ENCODE results near the gene GPBP1.

GPBP1 gene

DNA sequence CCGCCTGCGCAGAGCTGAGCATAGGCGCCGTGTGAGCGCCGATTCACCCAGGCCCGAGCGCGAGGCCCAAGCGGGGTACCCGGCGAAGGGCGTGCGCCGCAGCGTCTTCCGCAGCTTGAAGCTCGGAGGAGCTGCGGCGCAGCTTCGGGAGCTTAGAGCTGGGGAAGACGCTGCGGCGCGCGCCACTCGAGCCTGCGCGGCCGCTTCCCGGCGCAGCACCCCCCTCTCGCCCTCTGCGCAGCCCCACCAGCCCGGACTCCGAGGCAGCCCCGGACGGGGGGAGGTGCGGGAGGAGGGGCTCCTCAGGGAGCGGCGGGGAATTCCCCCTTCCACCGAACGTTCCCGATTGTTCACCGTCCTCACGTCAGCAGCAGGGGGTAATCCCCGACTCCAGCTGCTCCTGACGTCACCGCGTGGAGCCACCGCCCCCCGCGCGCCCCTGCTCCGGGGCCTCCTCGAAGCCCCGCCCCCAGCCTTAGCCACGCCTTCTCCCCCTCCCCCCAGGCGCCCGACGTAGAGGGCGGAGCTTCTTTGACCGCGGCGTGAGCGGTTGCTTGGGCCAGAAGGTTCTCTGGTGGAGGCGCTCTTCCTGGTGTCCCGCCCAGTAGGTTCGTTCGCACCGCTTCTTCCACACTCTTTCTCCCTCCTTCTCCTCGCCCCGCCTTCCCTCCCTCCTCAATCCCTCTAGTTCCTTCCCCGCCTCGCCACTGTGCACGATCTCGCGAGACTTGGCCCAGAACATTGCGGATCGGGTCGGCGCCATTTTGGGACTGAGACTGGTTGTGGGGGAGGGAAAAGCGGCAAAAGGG, at the start of gene GPBP1:
Gene GPBP1 (plus strand): TSS at position 741 of the 809 bp plus-strand sequence. CDS start 40,072 bp downstream, outside the sequence.
- Histone ChIP-seq H3K9me3 (ENCODE audit: control insufficient read depth in 5 of 5, low read length in 5 of 5) (no peaks in the 10 kb centered on the region), H3K4me3 (ENCODE audit: low read depth in 1 of 5, low read length in 5 of 5) (peak within 1 kb of the TSS; percentile 80 to 96 (median 94)), H3K36me3 (ENCODE audit: control insufficient read depth in 5 of 5, insufficient read depth in 5 of 5, low read length in 5 of 5) (no peaks in the 10 kb centered on the region), H3K27ac (ENCODE audit: low read depth, low read length) (peak within 1 kb of the TSS; percentile 100), H3K27me3 (ENCODE audit: control insufficient read depth in 5 of 5, insufficient read depth in 4 of 5, low read length in 5 of 5) (no peaks in the 10 kb centered on the region), H3K4me1 (ENCODE audit: control insufficient read depth in 5 of 5, insufficient read depth in 5 of 5, low read length in 5 of 5) (peaks cover 5 to 51% (median 39%) of the 10 kb centered on the region in 5 donors), H3K9ac (ENCODE audit: low read length in 5 of 5) (peak within 1 kb of the TSS; percentile 99 to 100 (median 100))

DNA sequence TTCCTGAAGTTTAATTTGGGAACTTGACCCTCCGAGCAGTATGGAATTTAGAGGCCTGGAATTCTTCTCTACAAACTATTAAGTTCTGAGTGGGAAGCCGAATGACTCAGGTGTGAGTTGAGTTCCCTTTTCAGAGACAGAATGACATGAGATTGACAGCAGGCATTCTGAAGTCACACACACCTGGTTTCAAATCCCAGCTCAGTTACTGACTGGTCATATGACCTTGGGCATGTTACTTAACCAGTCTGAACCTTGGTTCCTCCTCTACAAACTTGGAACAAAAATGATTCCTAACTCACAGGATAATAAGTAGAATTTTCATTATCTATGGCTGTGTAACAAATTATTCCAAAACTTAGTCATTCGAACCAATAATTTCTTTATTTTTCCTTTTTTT, 45.5 kb upstream of the GPBP1 start:
- no peaks in the 10 kb centered on the region for H3K27me3 ChIP-seq (ENCODE audit: control insufficient read depth in 5 of 5, insufficient read depth in 4 of 5, low read length in 5 of 5)
- H3K27ac ChIP-seq (ENCODE audit: low read depth, low read length), result no peak overlapping the region
- no peaks in the 10 kb centered on the region for H3K4me1 ChIP-seq (ENCODE audit: control insufficient read depth in 5 of 5, insufficient read depth in 5 of 5, low read length in 5 of 5)
- no peak overlapping the region for H3K4me3 ChIP-seq (ENCODE audit: low read depth in 1 of 5, low read length in 5 of 5)
- H3K9ac ChIP-seq (ENCODE audit: low read length in 5 of 5), result no peak overlapping the region
- H3K9me3 ChIP-seq (ENCODE audit: control insufficient read depth in 5 of 5, low read length in 5 of 5), result peaks cover 0 to 4% (median 0%) of the 10 kb centered on the region in 5 donors
- H3K36me3 ChIP-seq (ENCODE audit: control insufficient read depth in 5 of 5, insufficient read depth in 5 of 5, low read length in 5 of 5), result no peaks in the 10 kb centered on the region

DNA sequence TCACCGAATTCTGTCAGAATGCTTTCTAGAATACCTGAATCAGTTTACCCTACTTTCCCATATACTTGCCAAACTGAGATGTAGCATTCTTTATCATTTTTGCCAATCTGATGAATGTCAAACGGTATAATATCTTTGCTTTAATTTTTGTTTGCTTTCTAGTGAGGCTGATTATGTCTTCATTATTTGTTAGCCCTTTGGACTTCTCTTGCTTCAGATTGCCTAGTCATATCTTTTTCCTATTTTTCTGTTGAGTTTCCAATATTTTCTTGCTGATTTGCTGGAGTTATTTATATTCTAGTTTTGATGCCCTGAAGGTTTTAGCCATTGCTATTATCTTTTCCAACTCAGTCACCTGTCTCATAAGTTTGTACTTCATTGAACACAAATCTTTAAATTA, 40.3 kb upstream of the GPBP1 start:
- no peaks in the 10 kb centered on the region for H3K9me3 ChIP-seq (ENCODE audit: control insufficient read depth in 5 of 5, low read length in 5 of 5)
- H3K36me3 ChIP-seq (ENCODE audit: control insufficient read depth in 5 of 5, insufficient read depth in 5 of 5, low read length in 5 of 5), result no peaks in the 10 kb centered on the region
- no peaks in the 10 kb centered on the region for H3K27me3 ChIP-seq (ENCODE audit: control insufficient read depth in 5 of 5, insufficient read depth in 4 of 5, low read length in 5 of 5)
- no peak overlapping the region for H3K27ac ChIP-seq (ENCODE audit: low read depth, low read length)
- no peak overlapping the region for H3K9ac ChIP-seq (ENCODE audit: low read length in 5 of 5)
- H3K4me1 ChIP-seq (ENCODE audit: control insufficient read depth in 5 of 5, insufficient read depth in 5 of 5, low read length in 5 of 5), result no peaks in the 10 kb centered on the region
- no peak overlapping the region for H3K4me3 ChIP-seq (ENCODE audit: low read depth in 1 of 5, low read length in 5 of 5)

DNA sequence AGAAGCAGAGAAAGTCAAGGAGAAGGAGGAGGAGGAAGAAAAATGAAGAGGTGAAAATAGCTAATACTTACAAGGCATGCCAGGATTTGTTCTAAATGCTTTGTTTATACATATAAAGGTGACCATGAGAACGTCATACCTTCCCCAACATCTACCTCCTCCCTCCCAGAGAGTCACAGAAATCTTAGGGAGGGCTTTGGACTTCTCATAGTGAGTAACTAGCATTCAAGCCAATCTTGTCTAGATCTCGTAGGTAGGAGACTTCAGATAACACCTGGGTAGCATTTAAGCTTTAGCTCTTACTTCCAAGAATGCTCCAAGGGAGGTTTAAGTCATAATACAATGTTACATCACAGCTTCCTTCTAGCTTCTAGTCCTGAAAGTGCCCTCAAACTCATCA, 36.5 kb upstream of the GPBP1 start:
- Histone ChIP-seq H3K27me3 (ENCODE audit: control insufficient read depth in 5 of 5, insufficient read depth in 4 of 5, low read length in 5 of 5) (no peaks in the 10 kb centered on the region), H3K36me3 (ENCODE audit: control insufficient read depth in 5 of 5, insufficient read depth in 5 of 5, low read length in 5 of 5) (no peaks in the 10 kb centered on the region), H3K4me3 (ENCODE audit: low read depth in 1 of 5, low read length in 5 of 5) (no peak overlapping the region), H3K9ac (ENCODE audit: low read length in 5 of 5) (no peak overlapping the region), H3K27ac (ENCODE audit: low read depth, low read length) (no peak overlapping the region), H3K9me3 (ENCODE audit: control insufficient read depth in 5 of 5, low read length in 5 of 5) (no peaks in the 10 kb centered on the region), H3K4me1 (ENCODE audit: control insufficient read depth in 5 of 5, insufficient read depth in 5 of 5, low read length in 5 of 5) (no peaks in the 10 kb centered on the region)

GRCh38 chr5:57152316-57152715, 21.5 kb upstream of the GPBP1 start:
- H3K36me3 ChIP-seq (ENCODE audit: control insufficient read depth in 5 of 5, insufficient read depth in 5 of 5, low read length in 5 of 5), result no peaks in the 10 kb centered on the region
- no peak overlapping the region for H3K27ac ChIP-seq (ENCODE audit: low read depth, low read length)
- no peak overlapping the region for H3K4me3 ChIP-seq (ENCODE audit: low read depth in 1 of 5, low read length in 5 of 5)
- H3K9me3 ChIP-seq (ENCODE audit: control insufficient read depth in 5 of 5, low read length in 5 of 5), result peaks cover 0 to 3% (median 0%) of the 10 kb centered on the region in 5 donors
- no peaks in the 10 kb centered on the region for H3K27me3 ChIP-seq (ENCODE audit: control insufficient read depth in 5 of 5, insufficient read depth in 4 of 5, low read length in 5 of 5)
- no peak overlapping the region for H3K9ac ChIP-seq (ENCODE audit: low read length in 5 of 5)
- H3K4me1 ChIP-seq (ENCODE audit: control insufficient read depth in 5 of 5, insufficient read depth in 5 of 5, low read length in 5 of 5), result no peaks in the 10 kb centered on the region

DNA sequence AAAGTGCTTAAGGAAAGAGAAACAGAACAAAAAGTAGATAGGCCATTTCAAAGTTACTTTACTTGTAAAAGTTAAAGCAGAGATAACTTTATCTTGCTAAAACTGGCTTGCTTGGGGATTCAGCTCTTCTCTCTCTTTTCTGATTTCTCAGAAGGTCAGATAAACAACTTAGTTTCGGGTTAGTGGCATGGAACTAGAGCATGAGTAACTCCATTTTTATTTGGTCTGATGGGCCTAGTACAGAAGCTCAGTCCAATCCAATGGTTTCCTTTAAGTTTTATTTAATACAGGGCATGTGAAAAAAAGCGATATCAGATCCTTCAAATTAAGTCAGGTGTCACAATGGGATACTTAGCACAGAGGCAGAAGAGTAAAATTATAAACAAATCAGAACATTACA, 18.8 kb upstream of the GPBP1 start:
- no peaks in the 10 kb centered on the region for H3K36me3 ChIP-seq (ENCODE audit: control insufficient read depth in 5 of 5, insufficient read depth in 5 of 5, low read length in 5 of 5)
- H3K27me3 ChIP-seq (ENCODE audit: control insufficient read depth in 5 of 5, insufficient read depth in 4 of 5, low read length in 5 of 5), result no peaks in the 10 kb centered on the region
- H3K4me1 ChIP-seq (ENCODE audit: control insufficient read depth in 5 of 5, insufficient read depth in 5 of 5, low read length in 5 of 5), result no peaks in the 10 kb centered on the region
- H3K9ac ChIP-seq (ENCODE audit: low read length in 5 of 5), result no peak overlapping the region
- H3K9me3 ChIP-seq (ENCODE audit: control insufficient read depth in 5 of 5, low read length in 5 of 5), result peaks cover 0 to 7% (median 0%) of the 10 kb centered on the region in 5 donors
- H3K4me3 ChIP-seq (ENCODE audit: low read depth in 1 of 5, low read length in 5 of 5), result no peak overlapping the region
- H3K27ac ChIP-seq (ENCODE audit: low read depth, low read length), result no peak overlapping the region

DNA sequence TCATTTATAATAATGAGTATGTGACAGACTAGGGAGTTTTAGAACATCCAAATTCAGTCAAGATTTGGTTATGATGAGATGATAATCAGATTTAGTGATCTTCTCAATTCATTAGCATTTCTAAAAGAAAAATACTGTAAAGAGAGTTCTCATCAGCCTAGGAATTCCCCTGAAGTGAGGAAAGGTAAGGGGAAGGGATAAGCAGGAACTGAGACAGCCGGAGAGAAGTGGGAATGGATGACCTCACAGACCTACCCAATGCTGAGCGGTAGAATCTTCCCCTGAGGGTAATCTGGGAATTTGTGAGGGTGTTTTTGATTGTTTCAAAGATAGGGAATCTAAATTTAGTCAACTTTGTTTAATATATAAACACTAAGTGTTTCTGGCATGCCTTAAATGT, 16.7 kb upstream of the GPBP1 start:
- Histone ChIP-seq H3K9ac (ENCODE audit: low read length in 5 of 5) (no peak overlapping the region), H3K27me3 (ENCODE audit: control insufficient read depth in 5 of 5, insufficient read depth in 4 of 5, low read length in 5 of 5) (no peaks in the 10 kb centered on the region), H3K36me3 (ENCODE audit: control insufficient read depth in 5 of 5, insufficient read depth in 5 of 5, low read length in 5 of 5) (no peaks in the 10 kb centered on the region), H3K4me3 (ENCODE audit: low read depth in 1 of 5, low read length in 5 of 5) (no peak overlapping the region), H3K9me3 (ENCODE audit: control insufficient read depth in 5 of 5, low read length in 5 of 5) (peaks cover 0 to 7% (median 0%) of the 10 kb centered on the region in 5 donors), H3K27ac (ENCODE audit: low read depth, low read length) (no peak overlapping the region), H3K4me1 (ENCODE audit: control insufficient read depth in 5 of 5, insufficient read depth in 5 of 5, low read length in 5 of 5) (no peaks in the 10 kb centered on the region)

GRCh38 chr5:57157666-57158065, 16.2 kb upstream of the GPBP1 start:
- Histone ChIP-seq H3K4me1 (ENCODE audit: control insufficient read depth in 5 of 5, insufficient read depth in 5 of 5, low read length in 5 of 5) (no peaks in the 10 kb centered on the region), H3K9me3 (ENCODE audit: control insufficient read depth in 5 of 5, low read length in 5 of 5) (peaks cover 0 to 7% (median 0%) of the 10 kb centered on the region in 5 donors), H3K27ac (ENCODE audit: low read depth, low read length) (no peak overlapping the region), H3K4me3 (ENCODE audit: low read depth in 1 of 5, low read length in 5 of 5) (no peak overlapping the region), H3K27me3 (ENCODE audit: control insufficient read depth in 5 of 5, insufficient read depth in 4 of 5, low read length in 5 of 5) (no peaks in the 10 kb centered on the region), H3K36me3 (ENCODE audit: control insufficient read depth in 5 of 5, insufficient read depth in 5 of 5, low read length in 5 of 5) (no peaks in the 10 kb centered on the region), H3K9ac (ENCODE audit: low read length in 5 of 5) (no peak overlapping the region)

GRCh38 chr5:57163553-57164006, 10.3 kb upstream of the GPBP1 start:
- no peak overlapping the region for H3K9ac ChIP-seq (ENCODE audit: low read length in 5 of 5)
- no peak overlapping the region for H3K4me3 ChIP-seq (ENCODE audit: low read depth in 1 of 5, low read length in 5 of 5)

GRCh38 chr5:57164124-57164523, 9.7 kb upstream of the GPBP1 start:
- H3K4me1 ChIP-seq (ENCODE audit: control insufficient read depth in 5 of 5, insufficient read depth in 5 of 5, low read length in 5 of 5), result no peaks in the 10 kb centered on the region
- no peaks in the 10 kb centered on the region for H3K36me3 ChIP-seq (ENCODE audit: control insufficient read depth in 5 of 5, insufficient read depth in 5 of 5, low read length in 5 of 5)
- H3K9me3 ChIP-seq (ENCODE audit: control insufficient read depth in 5 of 5, low read length in 5 of 5), result no peaks in the 10 kb centered on the region
- no peak overlapping the region for H3K9ac ChIP-seq (ENCODE audit: low read length in 5 of 5)
- H3K27me3 ChIP-seq (ENCODE audit: control insufficient read depth in 5 of 5, insufficient read depth in 4 of 5, low read length in 5 of 5), result no peaks in the 10 kb centered on the region
- H3K27ac ChIP-seq (ENCODE audit: low read depth, low read length), result no peak overlapping the region
- no peak overlapping the region for H3K4me3 ChIP-seq (ENCODE audit: low read depth in 1 of 5, low read length in 5 of 5)

More at GRCh38 chr5:57163553-57164006, 10.3 kb upstream of the GPBP1 start:
- H3K9me3 ChIP-seq (ENCODE audit: control insufficient read depth in 5 of 5, low read length in 5 of 5), result no peaks in the 10 kb centered on the region
- H3K27ac ChIP-seq (ENCODE audit: low read depth, low read length), result no peak overlapping the region
- no peaks in the 10 kb centered on the region for H3K27me3 ChIP-seq (ENCODE audit: control insufficient read depth in 5 of 5, insufficient read depth in 4 of 5, low read length in 5 of 5)
- no peaks in the 10 kb centered on the region for H3K36me3 ChIP-seq (ENCODE audit: control insufficient read depth in 5 of 5, insufficient read depth in 5 of 5, low read length in 5 of 5)
- no peaks in the 10 kb centered on the region for H3K4me1 ChIP-seq (ENCODE audit: control insufficient read depth in 5 of 5, insufficient read depth in 5 of 5, low read length in 5 of 5)
